ENCODE results near the gene COL6A5.

COL6A5 gene, protein sequence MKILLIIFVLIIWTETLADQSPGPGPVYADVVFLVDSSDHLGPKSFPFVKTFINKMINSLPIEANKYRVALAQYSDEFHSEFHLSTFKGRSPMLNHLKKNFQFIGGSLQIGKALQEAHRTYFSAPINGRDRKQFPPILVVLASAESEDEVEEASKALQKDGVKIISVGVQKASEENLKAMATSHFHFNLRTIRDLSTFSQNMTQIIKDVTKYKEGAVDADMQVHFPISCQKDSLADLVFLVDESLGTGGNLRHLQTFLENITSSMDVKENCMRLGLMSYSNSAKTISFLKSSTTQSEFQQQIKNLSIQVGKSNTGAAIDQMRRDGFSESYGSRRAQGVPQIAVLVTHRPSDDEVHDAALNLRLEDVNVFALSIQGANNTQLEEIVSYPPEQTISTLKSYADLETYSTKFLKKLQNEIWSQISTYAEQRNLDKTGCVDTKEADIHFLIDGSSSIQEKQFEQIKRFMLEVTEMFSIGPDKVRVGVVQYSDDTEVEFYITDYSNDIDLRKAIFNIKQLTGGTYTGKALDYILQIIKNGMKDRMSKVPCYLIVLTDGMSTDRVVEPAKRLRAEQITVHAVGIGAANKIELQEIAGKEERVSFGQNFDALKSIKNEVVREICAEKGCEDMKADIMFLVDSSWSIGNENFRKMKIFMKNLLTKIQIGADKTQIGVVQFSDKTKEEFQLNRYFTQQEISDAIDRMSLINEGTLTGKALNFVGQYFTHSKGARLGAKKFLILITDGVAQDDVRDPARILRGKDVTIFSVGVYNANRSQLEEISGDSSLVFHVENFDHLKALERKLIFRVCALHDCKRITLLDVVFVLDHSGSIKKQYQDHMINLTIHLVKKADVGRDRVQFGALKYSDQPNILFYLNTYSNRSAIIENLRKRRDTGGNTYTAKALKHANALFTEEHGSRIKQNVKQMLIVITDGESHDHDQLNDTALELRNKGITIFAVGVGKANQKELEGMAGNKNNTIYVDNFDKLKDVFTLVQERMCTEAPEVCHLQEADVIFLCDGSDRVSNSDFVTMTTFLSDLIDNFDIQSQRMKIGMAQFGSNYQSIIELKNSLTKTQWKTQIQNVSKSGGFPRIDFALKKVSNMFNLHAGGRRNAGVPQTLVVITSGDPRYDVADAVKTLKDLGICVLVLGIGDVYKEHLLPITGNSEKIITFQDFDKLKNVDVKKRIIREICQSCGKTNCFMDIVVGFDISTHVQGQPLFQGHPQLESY (N-terminal part only)

GRCh38 chr3:130345487-130346079, at the start of gene COL6A5:
COL6A5 (plus strand) TSS chr3:130345672; CDS start chr3:130373639, 27,967 bp downstream.
- TF ChIP-seq CTCF (IDR thresholded peaks at IDR 0.05; ENCODE audit: extremely low read depth, missing control alignments): no peak
- no peak for DNase-seq (ENCODE audit: low spot score)

- no peak for DNase-seq (ENCODE audit: low spot score)
- TF ChIP-seq CTCF (IDR thresholded peaks at IDR 0.05; ENCODE audit: extremely low read depth, missing control alignments): no peak
Measured at GRCh38 chr3:130299531-130299930, 45.9 kb upstream of the COL6A5 start.

DNA sequence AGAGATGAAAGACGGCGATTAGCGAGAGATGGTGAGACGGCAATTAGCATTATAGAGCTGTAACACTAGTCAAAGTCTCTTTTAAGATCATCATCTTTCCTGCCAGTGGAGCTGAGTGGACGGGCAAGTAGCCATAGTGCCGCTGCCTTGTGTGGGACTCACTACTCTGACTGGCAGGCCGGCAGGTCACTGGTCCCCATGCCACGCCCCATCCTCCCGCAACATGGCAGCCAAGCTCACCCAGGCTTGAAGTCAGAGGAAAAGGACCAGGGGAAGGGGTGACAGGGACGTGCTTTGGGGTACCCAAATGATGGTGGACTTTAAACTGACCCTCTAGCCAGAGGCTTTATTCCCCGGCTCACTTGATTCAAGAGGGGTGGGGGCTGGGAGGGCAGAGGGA, 44.6 kb upstream of the COL6A5 start:
- no peak for DNase-seq (ENCODE audit: low spot score)
- TF ChIP-seq CTCF (IDR thresholded peaks at IDR 0.05; ENCODE audit: extremely low read depth, missing control alignments): no peak

DNA sequence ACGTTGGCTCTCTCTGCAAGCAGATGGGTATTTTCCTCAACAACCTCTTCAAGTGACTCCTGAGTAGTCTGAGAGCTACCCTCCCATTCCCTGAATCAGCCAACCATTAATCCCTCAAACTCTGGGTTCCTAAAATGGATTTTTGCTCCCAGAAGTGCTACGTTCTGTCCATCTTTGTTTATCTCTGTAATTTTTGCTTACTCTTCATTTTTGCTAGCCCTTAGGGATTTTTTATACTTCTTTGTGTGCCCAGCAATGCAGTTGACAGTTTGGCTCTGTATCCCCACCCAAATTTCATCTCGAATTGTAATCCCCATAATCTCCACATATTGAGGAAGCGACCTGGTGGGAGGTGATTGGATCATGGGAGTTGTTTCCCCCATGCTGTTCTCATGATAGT, 35.4 kb upstream of the COL6A5 start:
- TF ChIP-seq CTCF (IDR thresholded peaks at IDR 0.05; ENCODE audit: extremely low read depth, missing control alignments): no peak
- DNase-seq (ENCODE audit: low spot score): no peak

DNA sequence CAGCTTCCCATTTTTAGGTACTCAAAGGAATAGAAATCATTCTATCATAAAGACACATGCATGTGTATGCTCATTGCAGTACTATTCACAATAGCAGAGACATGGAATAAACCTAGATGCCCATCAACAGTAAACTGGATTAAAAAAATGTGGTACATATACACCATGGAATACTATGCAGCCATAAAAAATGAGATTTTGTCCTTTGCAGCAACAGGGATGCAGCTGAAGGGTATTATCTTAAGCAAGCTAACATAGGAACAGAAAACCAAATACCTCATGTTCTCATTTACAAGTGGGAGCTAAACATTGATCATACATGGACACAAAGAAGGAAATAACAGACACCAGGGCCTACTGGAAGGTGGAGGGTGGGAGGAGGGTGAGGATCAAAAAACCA, 33.1 kb upstream of the COL6A5 start:
- DNase-seq (ENCODE audit: low spot score): no peak
- no peak for TF ChIP-seq CTCF (IDR thresholded peaks at IDR 0.05; ENCODE audit: extremely low read depth, missing control alignments)

DNA sequence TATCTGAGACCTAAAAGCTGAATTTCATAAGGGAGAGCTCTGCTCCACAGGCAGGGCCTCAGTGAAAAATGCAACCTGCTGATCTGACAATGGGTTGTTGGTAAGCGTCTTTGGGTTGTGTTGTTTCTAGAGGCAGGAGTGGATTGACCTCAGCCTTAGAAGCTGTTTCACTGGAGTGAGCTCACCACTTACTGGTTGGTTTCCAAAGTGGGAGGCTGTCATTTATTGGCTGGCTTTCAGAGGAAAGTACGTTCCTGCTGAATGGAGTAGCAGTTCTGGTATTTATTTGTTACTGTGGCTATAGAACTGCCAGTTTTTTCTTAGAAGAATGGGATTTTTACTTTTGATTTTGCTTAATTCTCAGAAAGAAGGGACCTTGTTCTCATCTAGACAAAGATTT, 29.3 kb upstream of the COL6A5 start:
- no peak for TF ChIP-seq CTCF (IDR thresholded peaks at IDR 0.05; ENCODE audit: extremely low read depth, missing control alignments)
- DNase-seq (ENCODE audit: low spot score): no peak

Measured in GM20000 (cell line).